Epithelial cell of esophagus (primary cell): ENCODE measurements around the gene HAVCR2.

Source experiments
- DNase-seq: peaks from one replicate; pipeline ENCODE4 v3.0.0; 2010; ENCODE audit warnings: low read depth
- H3K4me3 ChIP-seq: 2 replicates; pipeline ENCODE4 v1.5.1; 2011; ENCODE audit warnings: mild to moderate bottlenecking, low read length, control low read depth
- CTCF ChIP-seq: IDR thresholded peaks from 2 replicates; pipeline ENCODE4 v1.5.1; 2011; ENCODE audit warnings: low read depth, mild to moderate bottlenecking, low read length, control low read depth, inconsistent platforms; ENCODE audit not compliant: insufficient read depth; ENCODE audit errors: missing control alignments

The HAVCR2 gene

DNA sequence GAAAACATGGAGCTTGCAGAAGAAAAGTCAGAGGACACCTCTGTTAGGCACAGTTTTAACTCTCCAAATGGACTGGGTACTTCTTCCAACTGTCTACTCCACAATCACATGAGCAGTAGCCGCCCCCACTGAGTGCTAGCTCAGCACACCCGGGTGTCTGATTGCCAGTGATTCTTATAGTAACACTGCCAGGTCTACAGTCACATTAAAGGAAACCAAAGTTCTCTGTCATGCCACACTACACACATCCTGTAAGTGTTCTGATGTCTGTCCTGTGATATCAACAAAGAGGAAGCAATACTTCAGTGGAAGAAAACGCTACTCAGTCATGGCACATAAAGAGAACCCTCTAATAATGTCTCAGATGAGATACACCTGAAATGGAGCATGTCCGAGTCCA, at the start of gene HAVCR2:
TSS of gene HAVCR2 (minus strand) at position 69 of the 400 bp plus-strand sequence. CDS start at position 8, 61 bp downstream.
- no peak within 1 kb of the TSS for H3K4me3 ChIP-seq
- DNase-seq, result no peak
- no peak for TF ChIP-seq CTCF

DNA sequence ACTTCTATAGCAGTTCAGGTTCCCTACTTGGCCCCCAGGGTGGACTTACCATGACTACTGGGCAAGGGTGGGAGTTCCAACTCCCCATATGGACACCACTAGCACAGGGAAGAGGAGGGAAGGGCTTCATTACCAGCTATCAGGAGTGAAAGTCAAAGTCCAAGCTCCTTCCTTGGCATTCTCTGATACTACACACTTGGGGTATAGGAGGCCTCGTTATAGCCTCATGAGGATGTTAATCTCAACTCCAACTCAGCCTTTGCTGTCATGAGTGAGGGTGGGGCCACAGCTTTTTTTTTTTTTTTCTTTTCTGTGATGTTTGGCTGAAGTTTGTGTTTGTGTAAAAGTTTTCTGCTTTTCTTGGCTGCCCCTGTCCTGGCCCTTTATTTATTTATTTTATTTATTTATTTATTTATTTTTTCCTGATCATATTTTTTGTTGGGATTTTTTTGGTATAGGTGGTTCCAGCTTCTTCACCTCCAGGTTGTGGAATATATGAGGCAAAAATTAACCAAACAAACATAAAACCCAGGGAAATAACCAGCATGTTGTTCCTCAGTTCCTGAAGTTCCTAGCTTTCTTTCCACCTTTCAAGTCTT, 48.5 kb upstream of the HAVCR2 start:
- DNase-seq, result no peak
- H3K4me3 ChIP-seq, result no peak overlapping the region
- no peak for TF ChIP-seq CTCF

DNA sequence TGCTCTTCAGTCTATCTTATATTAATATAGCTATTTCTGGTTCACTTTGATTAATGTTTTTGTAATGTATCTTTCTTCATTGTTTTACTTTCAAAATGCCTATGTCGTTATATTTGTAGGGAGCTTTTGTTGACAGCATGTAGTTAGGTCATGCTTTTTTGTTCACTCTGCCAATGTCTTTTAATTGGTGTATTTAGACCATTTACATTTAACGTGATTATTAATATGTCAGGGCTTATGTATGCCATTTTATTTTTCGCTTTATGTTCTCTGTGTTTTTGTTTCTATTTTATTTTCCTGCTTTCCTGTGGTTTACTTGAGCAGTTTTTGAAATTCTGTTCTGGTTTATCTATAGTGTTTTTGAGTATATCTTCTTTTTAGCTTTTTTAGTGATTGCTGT, 46.5 kb upstream of the HAVCR2 start:
- DNase-seq, result no peak
- no peak for TF ChIP-seq CTCF
- no peak overlapping the region for H3K4me3 ChIP-seq

- no peak overlapping the region for H3K4me3 ChIP-seq
- DNase-seq, result peak; percentile 50
- TF ChIP-seq CTCF, result no peak
These were observed 42.2 kb upstream of the HAVCR2 start for GRCh38 chr5:157150995-157151394.

DNA sequence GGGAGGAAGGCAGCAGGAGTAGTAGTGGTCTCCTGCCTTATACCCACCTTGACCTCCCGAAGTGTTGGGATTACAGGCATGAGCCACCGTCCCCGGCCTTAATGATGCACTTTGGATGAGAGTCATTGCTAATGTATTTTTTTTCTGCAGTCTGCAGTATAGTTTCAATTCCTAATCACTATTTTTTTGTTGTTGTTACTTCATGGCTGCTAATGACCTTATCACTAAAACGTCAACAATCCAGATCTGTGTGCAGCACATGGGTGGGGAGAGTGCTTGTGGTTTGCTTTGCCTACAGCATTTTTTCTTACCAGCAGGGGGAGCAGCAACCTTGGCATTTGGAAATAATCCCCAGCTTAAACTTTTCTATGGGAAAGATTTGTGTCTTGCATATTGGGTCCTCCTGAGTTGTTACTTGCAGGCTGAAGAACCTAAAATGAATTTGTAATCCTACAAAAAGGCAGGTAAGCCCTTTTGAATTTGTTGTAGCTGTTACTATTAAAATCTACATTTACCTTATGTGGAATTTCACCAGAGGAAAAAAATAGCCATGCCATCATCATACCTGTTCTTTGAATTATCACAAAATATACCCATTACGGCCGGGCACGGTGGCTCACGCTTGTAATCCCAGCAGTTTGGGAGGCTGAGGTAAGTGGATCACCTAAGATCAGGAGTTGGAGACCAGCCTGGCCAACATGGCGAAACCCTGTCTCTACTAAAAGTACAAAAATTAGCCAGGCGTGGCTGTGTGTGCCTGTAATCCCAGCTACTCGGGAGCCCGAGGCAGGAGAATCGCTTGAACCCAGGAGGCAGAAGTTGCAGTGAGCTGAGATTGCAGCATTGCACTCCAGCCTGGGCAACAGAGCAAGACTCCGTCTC, 40.1 kb upstream of the HAVCR2 start:
- H3K4me3 ChIP-seq, result no peak overlapping the region
- TF ChIP-seq CTCF, result peak; percentile 95

DNA sequence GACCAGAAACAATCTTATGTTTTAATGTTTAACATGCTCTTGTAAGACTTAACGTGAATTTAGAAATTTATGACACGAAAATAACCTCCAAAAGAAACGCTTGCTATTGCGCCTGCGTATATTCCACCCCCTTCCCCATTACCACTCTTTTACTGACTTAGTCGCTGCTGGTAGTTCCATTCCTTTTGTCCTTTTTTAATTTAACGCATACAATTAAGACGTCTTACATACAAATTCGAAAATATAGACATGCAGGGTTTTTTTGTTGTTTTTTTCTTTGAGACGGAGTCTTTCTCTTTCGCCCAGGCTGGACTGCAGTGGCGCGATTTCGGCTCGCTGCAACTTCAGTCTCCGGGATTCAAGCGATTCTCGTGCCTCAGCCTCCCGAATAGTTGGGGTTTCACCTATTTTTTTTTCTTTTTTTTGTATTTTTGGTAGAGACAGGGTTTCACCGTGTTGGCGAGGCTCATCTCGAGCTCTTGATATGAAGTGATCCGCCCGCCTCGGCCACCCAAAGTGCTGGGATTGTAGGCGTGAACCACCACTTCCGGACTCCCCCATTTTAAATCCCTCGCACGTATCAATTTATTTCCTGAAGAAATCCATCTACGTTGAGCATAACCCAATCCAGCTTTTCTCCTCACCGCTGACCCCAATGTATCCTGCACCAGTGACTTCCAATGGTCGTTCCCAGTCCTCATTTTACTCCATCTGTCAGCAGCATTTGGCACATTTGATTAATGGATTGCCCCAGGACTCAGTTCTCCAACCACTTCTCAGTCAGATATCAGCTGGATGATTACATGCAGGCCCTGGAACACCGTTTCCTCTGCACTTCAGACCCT, 34.5 kb upstream of the HAVCR2 start:
- no peak for TF ChIP-seq CTCF
- H3K4me3 ChIP-seq, result peak overlapping the region; percentile 85
- peak; percentile 14 for DNase-seq

More for the DNA sequence above, 40.1 kb upstream of the HAVCR2 start:
- peak; percentile 72 for DNase-seq
